ENCODE results near the gene RNF130.
"Not testable (repeated sequence)": the region's sequence is repeated elsewhere in the genome, so short reads cannot be mapped to it uniquely, and the experiment has no call there.

RNF130 gene

DNA sequence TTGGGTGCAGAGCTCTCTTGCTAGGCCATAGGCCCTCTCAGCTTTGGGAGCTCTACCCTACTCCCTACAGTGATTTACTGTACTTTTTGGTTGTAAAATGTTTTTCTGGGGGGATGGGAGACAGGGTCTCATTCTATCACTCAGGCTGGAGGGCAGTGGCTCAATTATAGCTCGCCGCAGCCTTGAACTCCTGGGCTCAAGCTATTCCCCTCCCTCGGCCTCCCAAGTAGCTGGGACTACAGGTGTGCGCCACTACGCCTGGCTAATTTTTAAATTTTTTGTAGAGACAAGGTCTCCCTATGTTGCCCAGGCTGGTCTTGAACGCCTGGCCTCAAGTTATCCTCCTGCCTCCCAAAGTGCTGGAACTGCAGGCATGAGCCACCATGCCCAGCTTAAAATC, 21.7 kb upstream of the RNF130 start:
- Histone ChIP-seq H2AFZ (ENCODE audit: low read depth, low read length) (no peak overlapping the region), H3K9me3 (ENCODE audit: insufficient read depth, low read length) (no peaks in the 10 kb centered on the region), H3K4me2 (ENCODE audit: low read length) (no peak overlapping the region), H3K79me2 (ENCODE audit: low read length) (no peaks in the 10 kb centered on the region), H4K20me1 (ENCODE audit: insufficient read depth, low read length) (no peaks in the 10 kb centered on the region), H3K27me3 (ENCODE audit: low read depth, low read length) (no peaks in the 10 kb centered on the region), H3K27ac (ENCODE audit: low read length) (no peak overlapping the region), H3K4me1 (ENCODE audit: low read length) (no peaks in the 10 kb centered on the region), H3K36me3 (replicated peaks; ENCODE audit: low read depth, low read length) (no peaks in the 10 kb centered on the region), H3K4me3 (ENCODE audit: low read length) (no peak overlapping the region), H3K9ac (ENCODE audit: low read length) (no peak overlapping the region)
- TF ChIP-seq CTCF (IDR thresholded peaks at IDR 0.05; ENCODE audit: low read depth, low read length) (no peak), EZH2phosphoT487 (IDR thresholded peaks at IDR 0.05; ENCODE audit: low read depth) (no peak)

GRCh38 chr5:180090769-180091546, 19.4 kb upstream of the RNF130 start:
- no peak overlapping the region for H3K27ac ChIP-seq (ENCODE audit: low read length)
- no peaks in the 10 kb centered on the region for H3K4me1 ChIP-seq (ENCODE audit: low read length)
- H3K36me3 ChIP-seq (replicated peaks; ENCODE audit: low read depth, low read length), result no peaks in the 10 kb centered on the region
- H3K79me2 ChIP-seq (ENCODE audit: low read length), result no peaks in the 10 kb centered on the region
- H4K20me1 ChIP-seq (ENCODE audit: insufficient read depth, low read length), result no peaks in the 10 kb centered on the region
- H3K4me2 ChIP-seq (ENCODE audit: low read length), result 0 out of 2 replicates have a peak overlapping the region, but pooled peaks have one; percentile 15
- 0 out of 2 replicates have a peak overlapping the region, but pooled peaks have one; percentile 56 for H3K4me3 ChIP-seq (ENCODE audit: low read length)
- no peaks in the 10 kb centered on the region for H3K27me3 ChIP-seq (ENCODE audit: low read depth, low read length)
- H3K9ac ChIP-seq (ENCODE audit: low read length), result no peak overlapping the region
- H2AFZ ChIP-seq (ENCODE audit: low read depth, low read length), result peak overlapping the region; percentile 22; the same call in 1 of the 2 replicates
- TF ChIP-seq EZH2phosphoT487 (IDR thresholded peaks at IDR 0.05; ENCODE audit: low read depth) (no peak), CTCF (IDR thresholded peaks at IDR 0.05; ENCODE audit: low read depth, low read length) (peak; percentile 45)
- H3K9me3 ChIP-seq (ENCODE audit: insufficient read depth, low read length), result no peaks in the 10 kb centered on the region

GRCh38 chr5:180090098-180090768, 18.7 kb upstream of the RNF130 start:
- H3K9ac ChIP-seq (ENCODE audit: low read length), result no peak overlapping the region
- no peaks in the 10 kb centered on the region for H3K79me2 ChIP-seq (ENCODE audit: low read length)
- TF ChIP-seq EZH2phosphoT487 (IDR thresholded peaks at IDR 0.05; ENCODE audit: low read depth) (no peak), CTCF (IDR thresholded peaks at IDR 0.05; ENCODE audit: low read depth, low read length) (peak; percentile 49)
- no peak overlapping the region for H2AFZ ChIP-seq (ENCODE audit: low read depth, low read length)
- H3K36me3 ChIP-seq (replicated peaks; ENCODE audit: low read depth, low read length), result no peaks in the 10 kb centered on the region
- no peaks in the 10 kb centered on the region for H3K9me3 ChIP-seq (ENCODE audit: insufficient read depth, low read length)
- peak overlapping the region; percentile 51 for H3K4me2 ChIP-seq (ENCODE audit: low read length)
- no peaks in the 10 kb centered on the region for H4K20me1 ChIP-seq (ENCODE audit: insufficient read depth, low read length)
- H3K27me3 ChIP-seq (ENCODE audit: low read depth, low read length), result no peaks in the 10 kb centered on the region
- H3K27ac ChIP-seq (ENCODE audit: low read length), result no peak overlapping the region
- H3K4me1 ChIP-seq (ENCODE audit: low read length), result no peaks in the 10 kb centered on the region
- peak overlapping the region; percentile 56 for H3K4me3 ChIP-seq (ENCODE audit: low read length)

DNA sequence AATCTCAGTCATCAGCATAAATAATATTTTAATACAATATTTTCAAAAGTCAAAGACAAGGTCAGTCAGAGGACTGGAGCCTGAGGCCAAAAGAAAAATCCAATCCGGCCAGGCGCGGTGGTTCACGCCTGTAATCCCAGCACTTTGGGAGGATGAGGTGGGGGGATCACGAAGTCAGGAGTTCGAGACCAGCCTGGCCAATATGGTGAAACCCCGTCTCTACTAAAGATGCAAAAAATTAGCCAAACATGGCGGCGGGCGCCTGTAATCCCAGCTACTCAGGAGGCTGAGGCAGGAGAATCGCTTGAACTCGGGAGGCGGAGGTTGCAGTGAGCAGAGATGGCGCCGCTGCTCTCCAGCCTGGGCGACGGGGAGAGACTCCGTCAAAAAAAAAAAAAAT, 18.1 kb upstream of the RNF130 start:
- not testable (repeated sequence) for H3K9me3 ChIP-seq (ENCODE audit: insufficient read depth, low read length); H3K27ac ChIP-seq (ENCODE audit: low read length); H3K79me2 ChIP-seq (ENCODE audit: low read length); H3K4me3 ChIP-seq (ENCODE audit: low read length); H3K9ac ChIP-seq (ENCODE audit: low read length); H3K4me1 ChIP-seq (ENCODE audit: low read length); H2AFZ ChIP-seq (ENCODE audit: low read depth, low read length); H4K20me1 ChIP-seq (ENCODE audit: insufficient read depth, low read length); H3K36me3 ChIP-seq (replicated peaks; ENCODE audit: low read depth, low read length); H3K4me2 ChIP-seq (ENCODE audit: low read length); H3K27me3 ChIP-seq (ENCODE audit: low read depth, low read length)
